Measurements from ENCODE around the gene ABCC1.

- TF ChIP-seq CTCF (IDR thresholded peaks at IDR 0.05; ENCODE audit: low read depth, low read length) (no peak), POLR2A (IDR thresholded peaks at IDR 0.05; ENCODE audit: extremely low read depth, insufficient read length) (no peak)
Observed at GRCh38 chr16:16133943-16134604, 184.7 kb downstream of the ABCC1 start.
